ENCODE data around the gene GAPDHS. TPM values are rescaled to one million over a fixed set of nuclear protein-coding genes. Genes with fewer than 3 reads are reported as not detected.

Gene GAPDHS
- total and polyA plus RNA-seq, 12 donors = not detected

DNA sequence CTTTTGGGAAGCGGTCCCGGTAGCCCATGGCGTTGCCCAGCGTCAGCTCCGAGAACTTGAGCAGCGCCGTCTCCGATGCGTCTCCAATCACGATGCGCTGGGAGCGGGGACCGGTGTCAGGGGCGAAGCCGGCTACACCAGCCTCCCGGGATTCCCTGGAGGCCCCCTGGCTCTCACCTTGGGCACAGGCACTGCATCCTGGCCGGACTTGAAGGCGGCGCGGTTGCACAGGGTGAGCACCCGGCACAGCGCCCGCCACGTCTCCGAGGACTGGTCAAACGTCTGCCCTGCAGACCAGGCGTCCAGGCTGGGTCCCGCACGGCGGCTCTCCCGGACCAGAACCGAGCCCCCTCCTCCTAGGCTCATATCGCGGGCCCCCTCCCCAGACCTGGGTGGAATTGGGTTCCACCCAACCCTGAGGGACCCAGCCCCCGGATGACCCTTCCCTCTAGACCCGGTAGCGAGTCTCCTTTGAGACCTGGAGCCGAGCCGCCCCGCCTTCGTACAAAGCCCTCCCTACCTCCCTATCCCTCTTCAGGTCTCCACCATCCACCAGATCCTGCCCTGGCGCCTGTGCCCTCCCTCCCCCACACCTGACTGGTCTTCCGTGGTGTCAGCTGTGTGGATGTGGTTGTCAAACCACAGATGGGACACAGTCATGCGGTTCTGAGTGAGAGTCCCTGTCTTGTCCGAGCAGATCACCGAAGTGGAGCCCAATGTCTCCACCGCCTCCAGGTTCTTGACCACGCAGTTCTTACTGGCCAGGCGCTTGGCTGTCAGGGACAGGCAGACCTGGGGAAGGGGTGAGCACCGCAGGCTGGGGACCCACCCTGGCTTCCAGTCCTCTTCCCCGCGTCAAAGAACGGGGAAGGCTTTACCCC is 25.4 kb downstream of the GAPDHS start:
- H3K27ac ChIP-seq = peak overlapping the region in 1 of 5 donors; percentile 37
- H3K4me3 ChIP-seq = peak overlapping the region in 2 of 4 donors; percentile 35 to 55
- peaks cover 6 to 12% of the 10 kb centered on the region in 2 donors for H3K4me1 ChIP-seq (replicated peaks in 1 of 2)
- TF ChIP-seq, protein P1, sequence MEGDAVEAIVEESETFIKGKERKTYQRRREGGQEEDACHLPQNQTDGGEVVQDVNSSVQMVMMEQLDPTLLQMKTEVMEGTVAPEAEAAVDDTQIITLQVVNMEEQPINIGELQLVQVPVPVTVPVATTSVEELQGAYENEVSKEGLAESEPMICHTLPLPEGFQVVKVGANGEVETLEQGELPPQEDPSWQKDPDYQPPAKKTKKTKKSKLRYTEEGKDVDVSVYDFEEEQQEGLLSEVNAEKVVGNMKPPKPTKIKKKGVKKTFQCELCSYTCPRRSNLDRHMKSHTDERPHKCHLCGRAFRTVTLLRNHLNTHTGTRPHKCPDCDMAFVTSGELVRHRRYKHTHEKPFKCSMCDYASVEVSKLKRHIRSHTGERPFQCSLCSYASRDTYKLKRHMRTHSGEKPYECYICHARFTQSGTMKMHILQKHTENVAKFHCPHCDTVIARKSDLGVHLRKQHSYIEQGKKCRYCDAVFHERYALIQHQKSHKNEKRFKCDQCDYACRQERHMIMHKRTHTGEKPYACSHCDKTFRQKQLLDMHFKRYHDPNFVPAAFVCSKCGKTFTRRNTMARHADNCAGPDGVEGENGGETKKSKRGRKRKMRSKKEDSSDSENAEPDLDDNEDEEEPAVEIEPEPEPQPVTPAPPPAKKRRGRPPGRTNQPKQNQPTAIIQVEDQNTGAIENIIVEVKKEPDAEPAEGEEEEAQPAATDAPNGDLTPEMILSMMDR (IDR thresholded peaks at IDR 0.05) = no peak
- TF ChIP-seq POLR2A (IDR thresholded peaks at IDR 0.05) = no peak
- H3K27me3 ChIP-seq = no peaks in the 10 kb centered on the region
- DNase-seq = peak in 2 of 7 donors; percentile 9 to 22
- no peaks in the 10 kb centered on the region for H3K36me3 ChIP-seq (replicated peaks in 1 of 2)
- intact Hi-C loops (cut with DNase I) = no loop called here
- no peaks in the 10 kb centered on the region for H3K9me3 ChIP-seq (replicated peaks in 1 of 3)
- 33 to 88% (median 41%) methylated on average over 17 to 53 of the region's 53 CpGs for WGBS, 4 donors

DNA sequence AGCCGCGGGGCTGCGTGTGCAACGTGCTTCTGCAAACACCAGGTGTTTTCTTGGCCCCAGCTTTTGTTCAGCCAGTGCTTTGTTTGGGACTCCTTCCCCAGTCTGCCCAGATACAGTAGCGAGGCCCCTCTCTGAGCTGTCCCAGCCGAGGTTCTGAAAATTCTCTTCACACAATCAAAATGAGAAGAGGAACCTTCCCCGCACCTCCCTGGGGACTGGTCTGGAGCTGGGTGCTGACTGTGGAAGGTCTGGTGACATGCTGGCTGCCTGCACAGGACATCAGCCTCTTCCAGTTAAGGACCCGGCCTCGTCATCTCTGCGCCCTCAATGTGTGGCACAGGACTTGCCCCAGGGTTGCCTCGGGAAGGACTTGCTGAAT is 26.0 kb downstream of the GAPDHS start:
- no peak for DNase-seq
- Histone ChIP-seq H3K9me3 (replicated peaks in 1 of 3) (no peaks in the 10 kb centered on the region), H3K27me3 (no peaks in the 10 kb centered on the region), H3K36me3 (replicated peaks in 1 of 2) (no peaks in the 10 kb centered on the region), H3K4me3 (no peak overlapping the region), H3K4me1 (replicated peaks in 1 of 2) (peaks cover 6 to 10% of the 10 kb centered on the region in 2 donors), H3K27ac (no peak overlapping the region)
- 79 to 97% (median 85%) methylated on average over 10 to 11 of the region's 11 CpGs for WGBS, 4 donors
- no peak for TF ChIP-seq POLR2A (IDR thresholded peaks at IDR 0.05)
- TF ChIP-seq, protein P1 (IDR thresholded peaks at IDR 0.05) = no peak
- intact Hi-C loops (cut with DNase I) = no loop called here

GRCh38 chr19:35559781-35560180 is 26.5 kb downstream of the GAPDHS start:
- Histone ChIP-seq H3K27me3 (no peaks in the 10 kb centered on the region), H3K4me3 (no peak overlapping the region), H3K4me1 (replicated peaks in 1 of 2) (peaks cover 6 to 10% of the 10 kb centered on the region in 2 donors), H3K9me3 (replicated peaks in 1 of 3) (no peaks in the 10 kb centered on the region), H3K36me3 (replicated peaks in 1 of 2) (no peaks in the 10 kb centered on the region), H3K27ac (no peak overlapping the region)
- WGBS, 4 donors = 92 to 95% (median 93%) methylated on average over 23 of the region's 23 CpGs
- no peak for TF ChIP-seq POLR2A (IDR thresholded peaks at IDR 0.05)
- TF ChIP-seq, protein P1 (IDR thresholded peaks at IDR 0.05) = no peak
- no peak for DNase-seq
- intact Hi-C loops (cut with DNase I) = no loop called here

GRCh38 chr19:35560271-35560670 is 27.0 kb downstream of the GAPDHS start:
- no peaks in the 10 kb centered on the region for H3K36me3 ChIP-seq (replicated peaks in 1 of 2)
- H3K27me3 ChIP-seq = no peaks in the 10 kb centered on the region
- no peak for DNase-seq
- peaks cover 6 to 10% of the 10 kb centered on the region in 2 donors for H3K4me1 ChIP-seq (replicated peaks in 1 of 2)
- 83 to 93% (median 90%) methylated on average over 4 to 18 of the region's 18 CpGs for WGBS, 4 donors
- no peak overlapping the region for H3K27ac ChIP-seq
- H3K4me3 ChIP-seq = no peak overlapping the region
- TF ChIP-seq, protein P1 (IDR thresholded peaks at IDR 0.05) = no peak
- TF ChIP-seq POLR2A (IDR thresholded peaks at IDR 0.05) = no peak
- no peaks in the 10 kb centered on the region for H3K9me3 ChIP-seq (replicated peaks in 1 of 3)
- intact Hi-C loops (cut with DNase I) = no loop called here
